Colonic mucosa (tissue), 4 donors: ENCODE measurements around the gene DYNLT4. TPM values are rescaled to one million over a fixed set of nuclear protein-coding genes. Genes with fewer than 3 reads are reported as not detected.

Experiments used
- DNase-seq: peaks from one replicate; pipeline ENCODE4 v3.0.0-alpha.2; 2020
- H3K27ac ChIP-seq: fragments of 200-600 bp; one replicate; pipeline ENCODE4 v1.8.0; 2021
- H3K27me3 ChIP-seq: fragments of 200-600 bp; one replicate; pipeline ENCODE4 v1.8.0; 2021
- H3K36me3 ChIP-seq: fragments of 200-600 bp; one replicate; pipeline ENCODE4 v1.8.0; 2021
- H3K4me1 ChIP-seq: fragments of 200-600 bp; one replicate; pipeline ENCODE4 v1.8.0; 2021; ENCODE audit warnings: mild to moderate bottlenecking
- H3K4me3 ChIP-seq: fragments of 200-600 bp; one replicate; pipeline ENCODE4 v1.8.0; 2021
- H3K9ac ChIP-seq, 2 donors: one replicate each; pipeline ENCODE4 v1.7.0; 2013; ENCODE audit warnings: control low read depth in 2 of 2, low read depth in 2 of 2, low read length in 2 of 2
- H3K9me3 ChIP-seq: fragments of 200-600 bp; one replicate; pipeline ENCODE4 v1.8.0; 2021
- CTCF ChIP-seq: fragments of 200-600 bp; IDR thresholded peaks from one replicate; pipeline ENCODE4 v1.8.0; 2022; ENCODE audit warnings: antibody characterized with exemption, mild to moderate bottlenecking
- intact Hi-C: fragments of 100-400 bp; cut with DNase I; formaldehyde crosslinking; loops from one replicate; pipeline ENCODE4 v1.14.1; 2022
- total RNA-seq, 2 donors: library from RNA; stranded (reverse); fragmentation: NEBNext Ultra II Directional in 1 of 2; extraction: Animal tissue kit (Norgen Biotek cat#: 25700) in 1 of 2; gene quantifications; one replicate each; pipeline ENCODE4 v1.2.1, GENCODE V29; 2021
- donor health status: healthy.
- donor health status: DM: no; HTN: no; CAD: no.
- donor health status: DM: no; HTN: no; CAD: no.

Gene DYNLT4
- total RNA-seq, 2 donors from 2014 or later: 0.35 to 0.56 TPM

GRCh38 chr1:44810101-44810761 lies 3.1 kb upstream of the DYNLT4 start:
- no peaks in the 10 kb centered on the region for H3K9me3 ChIP-seq
- no peak for TF ChIP-seq CTCF
- intact Hi-C loops: no loop called here
- peak overlapping the region; percentile 94 for H3K27ac ChIP-seq
- peaks cover 7% of the 10 kb centered on the region for H3K36me3 ChIP-seq
- peak overlapping the region in 1 of 2 donors; percentile 84 for H3K9ac ChIP-seq
- H3K27me3 ChIP-seq: no peaks in the 10 kb centered on the region
- no peak overlapping the region for H3K4me3 ChIP-seq
- DNase-seq: no peak
- H3K4me1 ChIP-seq: peaks cover 36% of the 10 kb centered on the region

GRCh38 chr1:44808938-44809917 lies 2.1 kb upstream of the DYNLT4 start:
- Histone ChIP-seq H3K27me3 (no peaks in the 10 kb centered on the region), H3K4me1 (peaks cover 36% of the 10 kb centered on the region), H3K4me3 (peak overlapping the region; percentile 5), H3K36me3 (peaks cover 11% of the 10 kb centered on the region), H3K27ac (peak overlapping the region; percentile 94), H3K9me3 (no peaks in the 10 kb centered on the region), H3K9ac (peak overlapping the region; percentile 76 to 84)
- no peak for TF ChIP-seq CTCF
- DNase-seq: peak; percentile 76
- intact Hi-C loops: no loop called here

- Histone ChIP-seq H3K27me3 (no peaks in the 10 kb centered on the region), H3K4me3 (peak within 1 kb of the TSS; percentile 5), H3K27ac (peak within 1 kb of the TSS; percentile 94), H3K9ac (peak within 1 kb of the TSS; percentile 76 to 84), H3K9me3 (no peaks in the 10 kb centered on the region), H3K4me1 (peaks cover 36% of the 10 kb centered on the region), H3K36me3 (peaks cover 13% of the 10 kb centered on the region)
- TF ChIP-seq CTCF: no peak
- intact Hi-C loops: no loop called here
- peak; percentile 70 for DNase-seq
These were observed 1.1 kb upstream of the DYNLT4 start, which contains the start of gene BTBD19 for GRCh38 chr1:44808063-44808937. BTBD19 (plus strand) TSS chr1:44808523; CDS start chr1:44808821, 298 bp downstream.

GRCh38 chr1:44807364-44808062 lies 362 bp upstream of the DYNLT4 start:
- Histone ChIP-seq H3K36me3 (peaks cover 13% of the 10 kb centered on the region), H3K27me3 (no peaks in the 10 kb centered on the region), H3K9me3 (no peaks in the 10 kb centered on the region), H3K9ac (peak overlapping the region; percentile 76 to 84), H3K4me1 (peaks cover 36% of the 10 kb centered on the region), H3K4me3 (no peak overlapping the region), H3K27ac (peak overlapping the region; percentile 94)
- TF ChIP-seq CTCF: no peak
- intact Hi-C loops: no loop called here
- DNase-seq: peak; percentile 98
